RWPE1 (cell line): Measurements from ENCODE around the gene NEURL1.

Experiments used
- CTCF ChIA-PET: fragments of 350-600 bp; sonication (Branson Sonifier 250); formaldehyde crosslinking; extraction: SDS; loops from one replicate; lab custom pipeline; 2021; lab: Yijun Ruan, JAX
- POLR2A ChIA-PET: fragments of 400-600 bp; formaldehyde crosslinking; extraction: SDS; loops from one replicate; lab custom pipeline; 2020; ENCODE audit warnings: antibody characterized with exemption; ENCODE audit not compliant: low non-redundant PET; lab: Yijun Ruan, JAX
- DNase-seq: peaks from one replicate; pipeline ENCODE4 v3.0.0; 2012; ENCODE audit warnings: low spot score
- H3K27ac ChIP-seq: fragments of 450-650 bp; 2 replicates; pipeline ENCODE4 v1.5.1; 2017
- TF ChIP-seq, protein P1 (sequence below): fragments of 450-650 bp; conservative IDR thresholded peaks from 2 replicates; pipeline ENCODE4 v1.5.1; 2017; ENCODE audit warnings: low read depth, mild to moderate bottlenecking

NEURL1 gene

GRCh38 chr10:103580430-103580829, 86.9 kb downstream of the NEURL1 start:
- POLR2A ChIA-PET, result no interaction called here
- TF ChIP-seq, protein P1, sequence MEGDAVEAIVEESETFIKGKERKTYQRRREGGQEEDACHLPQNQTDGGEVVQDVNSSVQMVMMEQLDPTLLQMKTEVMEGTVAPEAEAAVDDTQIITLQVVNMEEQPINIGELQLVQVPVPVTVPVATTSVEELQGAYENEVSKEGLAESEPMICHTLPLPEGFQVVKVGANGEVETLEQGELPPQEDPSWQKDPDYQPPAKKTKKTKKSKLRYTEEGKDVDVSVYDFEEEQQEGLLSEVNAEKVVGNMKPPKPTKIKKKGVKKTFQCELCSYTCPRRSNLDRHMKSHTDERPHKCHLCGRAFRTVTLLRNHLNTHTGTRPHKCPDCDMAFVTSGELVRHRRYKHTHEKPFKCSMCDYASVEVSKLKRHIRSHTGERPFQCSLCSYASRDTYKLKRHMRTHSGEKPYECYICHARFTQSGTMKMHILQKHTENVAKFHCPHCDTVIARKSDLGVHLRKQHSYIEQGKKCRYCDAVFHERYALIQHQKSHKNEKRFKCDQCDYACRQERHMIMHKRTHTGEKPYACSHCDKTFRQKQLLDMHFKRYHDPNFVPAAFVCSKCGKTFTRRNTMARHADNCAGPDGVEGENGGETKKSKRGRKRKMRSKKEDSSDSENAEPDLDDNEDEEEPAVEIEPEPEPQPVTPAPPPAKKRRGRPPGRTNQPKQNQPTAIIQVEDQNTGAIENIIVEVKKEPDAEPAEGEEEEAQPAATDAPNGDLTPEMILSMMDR, result no peak
- DNase-seq, result no peak
- no peak overlapping the region for H3K27ac ChIP-seq
- CTCF ChIA-PET, result no interaction called here

DNA sequence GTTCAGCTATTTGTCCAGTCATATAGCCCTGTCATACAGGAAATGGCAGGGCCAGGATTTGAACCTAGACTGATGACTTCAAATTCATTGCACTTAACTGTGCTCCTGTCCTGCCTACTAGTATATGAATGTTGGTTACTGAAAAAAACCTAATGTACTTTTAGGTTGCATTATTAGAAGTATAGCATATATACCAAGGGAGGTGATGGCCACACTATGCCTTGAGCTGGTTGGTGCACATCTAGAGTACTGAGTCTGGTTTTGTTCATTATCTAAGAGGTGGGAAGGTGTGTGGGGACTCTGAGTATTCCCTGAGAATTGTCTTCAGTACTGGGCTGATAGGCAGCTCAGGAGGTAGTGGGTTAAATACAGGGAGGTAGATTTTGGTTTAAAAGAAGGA, 88.0 kb downstream of the NEURL1 start:
- DNase-seq, result no peak
- TF ChIP-seq, protein P1, result no peak
- H3K27ac ChIP-seq, result no peak overlapping the region
- ChIA-PET CTCF (no interaction called here), POLR2A (interaction anchor here (0.6 kb wide), 1 partner anchor 112 kb away, joined by 3 read pairs; no protein-coding TSS in a partner anchor)

- POLR2A ChIA-PET, result no interaction called here
- CTCF ChIA-PET, result no interaction called here
- TF ChIP-seq, protein P1, result no peak
- no peak for DNase-seq
- H3K27ac ChIP-seq, result no peak overlapping the region
Observed at GRCh38 chr10:103582331-103583123, 89.0 kb downstream of the NEURL1 start.

DNA sequence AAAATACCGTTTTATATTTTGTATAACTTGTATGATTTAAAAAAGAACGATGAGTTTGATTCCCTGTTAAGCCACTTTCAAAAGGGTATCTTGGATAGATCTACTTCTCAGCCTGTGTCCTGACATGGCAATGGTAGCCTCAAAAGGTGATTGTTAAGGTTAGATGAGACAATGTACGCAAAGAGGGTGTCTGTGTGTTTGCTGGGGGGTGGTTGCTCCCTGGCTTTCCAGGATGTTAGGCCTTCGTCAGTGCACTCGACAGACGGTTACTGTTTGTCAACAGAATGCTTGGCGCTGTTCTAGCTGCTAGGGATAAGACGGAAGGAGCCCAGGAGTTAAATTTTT, 90.3 kb downstream of the NEURL1 start:
- H3K27ac ChIP-seq, result no peak overlapping the region
- ChIA-PET POLR2A (interaction anchor here (0.6 kb wide), 1 partner anchor 60 kb away, joined by 8 read pairs; no protein-coding TSS in a partner anchor), CTCF (interaction anchor here (0.7 kb wide), 1 partner anchor 396 kb away, joined by 3 read pairs; no protein-coding TSS in a partner anchor)
- TF ChIP-seq, protein P1, result no peak
- peak; percentile 43 for DNase-seq

DNA sequence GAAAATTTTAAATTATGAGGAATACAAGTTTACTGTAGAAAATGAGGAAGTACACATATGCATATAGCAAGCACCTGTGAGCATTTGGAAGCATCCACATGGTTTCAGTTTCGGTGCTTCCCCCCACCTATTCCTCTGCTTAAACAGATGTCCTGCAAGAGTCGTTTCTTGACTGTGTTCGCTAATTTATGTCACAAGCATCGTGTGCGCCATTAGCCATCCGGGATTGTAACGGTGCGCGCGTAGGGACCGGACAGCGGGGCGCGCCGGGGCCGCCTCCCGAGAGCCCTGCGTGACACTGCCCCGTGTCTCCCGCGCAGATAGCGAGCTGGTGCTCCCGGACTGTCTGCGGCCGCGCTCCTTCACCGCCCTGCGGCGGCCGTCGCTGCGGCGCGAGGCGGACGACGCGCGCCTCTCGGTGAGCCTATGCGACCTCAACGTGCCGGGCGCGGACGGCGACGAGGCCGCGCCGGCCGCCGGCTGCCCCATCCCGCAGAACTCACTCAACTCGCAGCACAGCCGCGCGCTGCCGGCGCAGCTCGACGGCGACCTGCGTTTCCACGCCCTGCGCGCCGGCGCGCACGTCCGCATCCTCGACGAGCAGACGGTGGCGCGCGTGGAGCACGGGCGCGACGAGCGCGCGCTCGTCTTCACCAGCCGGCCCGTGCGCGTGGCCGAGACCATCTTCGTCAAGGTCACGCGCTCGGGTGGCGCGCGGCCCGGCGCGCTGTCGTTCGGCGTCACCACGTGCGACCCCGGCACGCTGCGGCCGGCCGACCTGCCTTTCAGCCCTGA, 90.9 kb downstream of the NEURL1 start:
- TF ChIP-seq, protein P1, result no peak
- H3K27ac ChIP-seq, result peak overlapping the region; percentile 17; the same call in 1 of the 2 replicates
- CTCF ChIA-PET, result interaction anchor here (0.6 to 1.0 kb wide), 2 partner anchors 14 to 16 kb away, joined by 3 read pairs; no protein-coding TSS in a partner anchor
- peak; percentile 82 for DNase-seq
- POLR2A ChIA-PET, result interaction anchor here (0.6 to 1.0 kb wide), 7 partner anchors 24 to 194 kb away, joined by 3 to 11 read pairs (median 7); no protein-coding TSS in a partner anchor

DNA sequence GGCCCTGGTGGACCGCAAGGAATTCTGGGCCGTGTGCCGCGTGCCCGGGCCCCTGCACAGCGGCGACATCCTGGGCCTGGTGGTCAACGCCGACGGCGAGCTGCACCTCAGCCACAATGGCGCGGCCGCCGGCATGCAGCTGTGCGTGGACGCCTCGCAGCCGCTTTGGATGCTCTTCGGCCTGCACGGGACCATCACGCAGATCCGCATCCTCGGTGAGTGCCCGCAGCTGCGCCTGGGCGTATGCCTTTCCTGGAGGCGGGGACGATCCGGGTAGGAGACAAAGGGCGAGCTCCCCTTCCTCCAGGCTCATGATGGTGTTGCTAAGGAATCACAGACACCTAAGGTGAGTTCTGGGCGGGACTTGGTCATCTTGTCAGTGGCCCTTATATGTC, 91.5 kb downstream of the NEURL1 start:
- peak overlapping the region; percentile 17; the same call in 1 of the 2 replicates for H3K27ac ChIP-seq
- ChIA-PET POLR2A (interaction anchor here (0.6 to 1.0 kb wide), 2 partner anchors 25 to 172 kb away, joined by 3 to 11 read pairs; no protein-coding TSS in a partner anchor), CTCF (interaction anchor here (0.6 to 1.0 kb wide), 2 partner anchors 13 to 16 kb away, joined by 3 read pairs; no protein-coding TSS in a partner anchor)
- peak; percentile 36 for DNase-seq
- TF ChIP-seq, protein P1, result no peak
